ENCODE data around the gene KAT2B. TPM values are rescaled to one million over a fixed set of nuclear protein-coding genes. Genes with fewer than 3 reads are reported as not detected.

KAT2B gene
- total and polyA plus RNA-seq, 2 of the 13 experiments (the other 11 are each of a cell fraction or from before 2014, with no cell fraction given): 0.97 to 1.7 TPM

DNA sequence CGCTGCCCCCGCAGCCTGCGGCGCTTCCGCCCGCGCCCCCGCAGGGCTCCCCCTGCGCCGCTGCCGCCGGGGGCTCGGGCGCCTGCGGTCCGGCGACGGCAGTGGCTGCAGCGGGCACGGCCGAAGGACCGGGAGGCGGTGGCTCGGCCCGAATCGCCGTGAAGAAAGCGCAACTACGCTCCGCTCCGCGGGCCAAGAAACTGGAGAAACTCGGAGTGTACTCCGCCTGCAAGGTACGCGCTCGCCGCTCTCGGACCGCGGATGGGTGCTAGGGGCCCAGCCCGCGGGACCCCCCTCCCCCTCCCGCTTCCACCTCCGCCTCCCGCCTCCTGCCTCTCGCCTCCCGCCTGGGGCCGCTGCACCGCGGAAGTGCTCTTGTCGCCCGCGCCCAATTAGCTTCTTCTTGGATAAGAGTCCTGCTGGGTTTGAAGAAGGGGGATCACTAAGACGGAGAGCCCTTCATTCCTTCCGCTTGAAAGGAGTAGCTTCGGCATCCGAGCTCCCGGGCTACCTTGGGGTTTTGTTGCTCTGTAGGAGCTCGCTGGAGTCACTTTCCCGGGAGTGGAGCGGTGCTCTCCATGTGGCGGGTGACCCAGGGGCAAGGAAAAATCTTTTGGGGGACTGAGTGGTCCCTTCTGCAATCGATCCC lies 426 bp downstream of the KAT2B start:
- BruUV-seq (replicated peaks): no TSS peak
- POLR2A ChIA-PET: interaction anchor here (1.1 to 1.6 kb wide), 2 partner anchors 93 to 95 kb away, joined by 3 to 5 read pairs; no protein-coding TSS in a partner anchor
- Histone ChIP-seq H3K79me2 (ENCODE audit: insufficient read depth, low read length) (no peaks in the 10 kb centered on the region), H3K4me3 (replicated peaks in 1 of 3; ENCODE audit: insufficient read depth in 1 of 3, low read depth in 2 of 3, low read length in 3 of 3) (peak overlapping the region; percentile 66 to 78 (median 77)), H3K9me3 (ENCODE audit: low read length) (no peaks in the 10 kb centered on the region), H3K36me3 (replicated peaks in 1 of 2; ENCODE audit: control insufficient read depth in 1 of 2, insufficient read depth in 2 of 2, low read length in 2 of 2) (no peaks in the 10 kb centered on the region), H3K9ac (ENCODE audit: insufficient read depth, low read depth, low read length) (peak overlapping the region; percentile 52; the same call in 1 of the 2 replicates), H3K27ac (ENCODE audit: extremely low read length, insufficient read depth, low read length) (no peak overlapping the region), H3K4me1 (ENCODE audit: insufficient read depth, low read length) (peaks cover 36% of the 10 kb centered on the region), H3K27me3 (ENCODE audit: control insufficient read depth in 1 of 2, insufficient read depth in 2 of 2, low read length in 2 of 2) (peaks cover 0 to 1% of the 10 kb centered on the region in 2 experiments; a peak in 2 of 5 replicates), H3K4me2 (ENCODE audit: low read depth, low read length) (peak overlapping the region; percentile 94), H2AFZ (ENCODE audit: low read length) (no peak overlapping the region), H4K20me1 (ENCODE audit: insufficient read depth, low read length) (no peaks in the 10 kb centered on the region; the same call in 1 of the 2 replicates)
- FAIRE-seq (no peak), DNase-seq (ENCODE audit: low spot score) (peak; percentile 27), ATAC-seq (peak; percentile 59)
- 3% methylated on average over 7 of the region's 64 CpGs for WGBS (ENCODE audit: low lambda C conversion rate)
- in situ Hi-C loops (cut with HindIII; ENCODE audit: extremely low pct_ligation_motif_present, low pct_unique_long_range_greater_than_20kb) (no loop called here), intact Hi-C loops (cut with micrococcal nuclease; ENCODE audit: unreplicated experiment) (loop anchor here (1.0 to 5.0 kb wide), 5 partner anchors 87 to 282 kb away; partner anchors contain the start of gene RAB5A)
- CTCF ChIA-PET (ENCODE audit: low intra/inter-chr PET ratio, low total read pairs): no interaction called here
- TF ChIP-seq, protein P1, sequence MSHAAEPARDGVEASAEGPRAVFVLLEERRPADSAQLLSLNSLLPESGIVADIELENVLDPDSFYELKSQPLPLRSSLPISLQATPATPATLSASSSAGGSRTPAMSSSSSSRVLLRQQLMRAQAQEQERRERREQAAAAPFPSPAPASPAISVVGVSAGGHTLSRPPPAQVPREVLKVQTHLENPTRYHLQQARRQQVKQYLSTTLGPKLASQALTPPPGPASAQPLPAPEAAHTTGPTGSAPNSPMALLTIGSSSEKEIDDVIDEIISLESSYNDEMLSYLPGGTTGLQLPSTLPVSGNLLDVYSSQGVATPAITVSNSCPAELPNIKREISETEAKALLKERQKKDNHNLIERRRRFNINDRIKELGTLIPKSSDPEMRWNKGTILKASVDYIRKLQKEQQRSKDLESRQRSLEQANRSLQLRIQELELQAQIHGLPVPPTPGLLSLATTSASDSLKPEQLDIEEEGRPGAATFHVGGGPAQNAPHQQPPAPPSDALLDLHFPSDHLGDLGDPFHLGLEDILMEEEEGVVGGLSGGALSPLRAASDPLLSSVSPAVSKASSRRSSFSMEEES (CRISPR knock-in tag; IDR thresholded peaks at IDR 0.05): no peak
- TF ChIP-seq ETV6 (CRISPR knock-in tag; conservative IDR thresholded peaks at IDR 0.05) (no peak), SUZ12 (IDR thresholded peaks at IDR 0.05; ENCODE audit: low read depth, low read length) (no peak), SAP130 (CRISPR knock-in tag; IDR thresholded peaks at IDR 0.05; ENCODE audit: low read depth) (0 out of 2 replicates have a peak, but pooled peaks have one; percentile 40), ZFX (CRISPR knock-in tag; IDR thresholded peaks at IDR 0.05; ENCODE audit: low read depth) (no peak), ZNF670 (CRISPR knock-in tag; IDR thresholded peaks at IDR 0.05; ENCODE audit: borderline replicate concordance) (0 out of 2 replicates have a peak, but pooled peaks have one; percentile 39), RFXAP (CRISPR knock-in tag; IDR thresholded peaks at IDR 0.05; ENCODE audit: borderline replicate concordance) (no peak), ZNF850 (CRISPR knock-in tag; conservative IDR thresholded peaks at IDR 0.05) (no peak), ETV5 (CRISPR knock-in tag; IDR thresholded peaks at IDR 0.05; ENCODE audit: borderline replicate concordance) (no peak), PHF20 (CRISPR knock-in tag; IDR thresholded peaks at IDR 0.05) (0 out of 2 replicates have a peak, but pooled peaks have one; percentile 27), ZNF292 (CRISPR knock-in tag; IDR thresholded peaks at IDR 0.05; ENCODE audit: borderline replicate concordance, low read depth) (no peak), HNRNPK (IDR thresholded peaks at IDR 0.05; ENCODE audit: low read depth, low read length, poor library complexity, severe bottlenecking) (peak; percentile 9), ELF1 (CRISPR knock-in tag; IDR thresholded peaks at IDR 0.05) (peak; percentile 68)
- TF ChIP-seq, protein P2, sequence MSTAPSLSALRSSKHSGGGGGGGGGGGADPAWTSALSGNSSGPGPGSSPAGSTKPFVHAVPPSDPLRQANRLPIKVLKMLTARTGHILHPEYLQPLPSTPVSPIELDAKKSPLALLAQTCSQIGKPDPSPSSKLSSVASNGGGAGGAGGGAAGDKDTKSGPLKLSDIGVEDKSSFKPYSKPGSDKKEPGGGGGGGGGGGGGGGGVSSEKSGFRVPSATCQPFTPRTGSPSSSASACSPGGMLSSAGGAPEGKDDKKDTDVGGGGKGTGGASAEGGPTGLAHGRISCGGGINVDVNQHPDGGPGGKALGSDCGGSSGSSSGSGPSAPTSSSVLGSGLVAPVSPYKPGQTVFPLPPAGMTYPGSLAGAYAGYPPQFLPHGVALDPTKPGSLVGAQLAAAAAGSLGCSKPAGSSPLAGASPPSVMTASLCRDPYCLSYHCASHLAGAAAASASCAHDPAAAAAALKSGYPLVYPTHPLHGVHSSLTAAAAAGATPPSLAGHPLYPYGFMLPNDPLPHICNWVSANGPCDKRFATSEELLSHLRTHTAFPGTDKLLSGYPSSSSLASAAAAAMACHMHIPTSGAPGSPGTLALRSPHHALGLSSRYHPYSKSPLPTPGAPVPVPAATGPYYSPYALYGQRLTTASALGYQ (CRISPR knock-in tag; IDR thresholded peaks at IDR 0.05): no peak
- TF ChIP-seq, protein P3, sequence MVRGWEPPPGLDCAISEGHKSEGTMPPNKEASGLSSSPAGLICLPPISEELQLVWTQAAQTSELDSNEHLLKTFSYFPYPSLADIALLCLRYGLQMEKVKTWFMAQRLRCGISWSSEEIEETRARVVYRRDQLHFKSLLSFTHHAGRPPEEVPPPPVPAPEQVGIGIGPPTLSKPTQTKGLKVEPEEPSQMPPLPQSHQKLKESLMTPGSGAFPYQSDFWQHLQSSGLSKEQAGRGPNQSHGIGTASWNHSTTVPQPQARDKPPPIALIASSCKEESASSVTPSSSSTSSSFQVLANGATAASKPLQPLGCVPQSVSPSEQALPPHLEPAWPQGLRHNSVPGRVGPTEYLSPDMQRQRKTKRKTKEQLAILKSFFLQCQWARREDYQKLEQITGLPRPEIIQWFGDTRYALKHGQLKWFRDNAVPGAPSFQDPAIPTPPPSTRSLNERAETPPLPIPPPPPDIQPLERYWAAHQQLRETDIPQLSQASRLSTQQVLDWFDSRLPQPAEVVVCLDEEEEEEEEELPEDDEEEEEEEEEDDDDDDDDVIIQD (CRISPR knock-in tag; IDR thresholded peaks at IDR 0.05; ENCODE audit: low read depth): no peak
- TF ChIP-seq, protein P4, sequence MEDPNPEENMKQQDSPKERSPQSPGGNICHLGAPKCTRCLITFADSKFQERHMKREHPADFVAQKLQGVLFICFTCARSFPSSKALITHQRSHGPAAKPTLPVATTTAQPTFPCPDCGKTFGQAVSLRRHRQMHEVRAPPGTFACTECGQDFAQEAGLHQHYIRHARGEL (CRISPR knock-in tag; IDR thresholded peaks at IDR 0.05): no peak
- TF ChIP-seq, protein P5, sequence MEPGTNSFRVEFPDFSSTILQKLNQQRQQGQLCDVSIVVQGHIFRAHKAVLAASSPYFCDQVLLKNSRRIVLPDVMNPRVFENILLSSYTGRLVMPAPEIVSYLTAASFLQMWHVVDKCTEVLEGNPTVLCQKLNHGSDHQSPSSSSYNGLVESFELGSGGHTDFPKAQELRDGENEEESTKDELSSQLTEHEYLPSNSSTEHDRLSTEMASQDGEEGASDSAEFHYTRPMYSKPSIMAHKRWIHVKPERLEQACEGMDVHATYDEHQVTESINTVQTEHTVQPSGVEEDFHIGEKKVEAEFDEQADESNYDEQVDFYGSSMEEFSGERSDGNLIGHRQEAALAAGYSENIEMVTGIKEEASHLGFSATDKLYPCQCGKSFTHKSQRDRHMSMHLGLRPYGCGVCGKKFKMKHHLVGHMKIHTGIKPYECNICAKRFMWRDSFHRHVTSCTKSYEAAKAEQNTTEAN (CRISPR knock-in tag; conservative IDR thresholded peaks at IDR 0.05): no peak
